ENCODE results near the gene LINS1. TPM values are rescaled to one million over a fixed set of nuclear protein-coding genes. Genes with fewer than 3 reads are reported as not detected.

Gene LINS1
- polyA plus RNA-seq, 6 donors from 2014 or later = 10.2 to 25.3 (median 17.2) TPM

DNA sequence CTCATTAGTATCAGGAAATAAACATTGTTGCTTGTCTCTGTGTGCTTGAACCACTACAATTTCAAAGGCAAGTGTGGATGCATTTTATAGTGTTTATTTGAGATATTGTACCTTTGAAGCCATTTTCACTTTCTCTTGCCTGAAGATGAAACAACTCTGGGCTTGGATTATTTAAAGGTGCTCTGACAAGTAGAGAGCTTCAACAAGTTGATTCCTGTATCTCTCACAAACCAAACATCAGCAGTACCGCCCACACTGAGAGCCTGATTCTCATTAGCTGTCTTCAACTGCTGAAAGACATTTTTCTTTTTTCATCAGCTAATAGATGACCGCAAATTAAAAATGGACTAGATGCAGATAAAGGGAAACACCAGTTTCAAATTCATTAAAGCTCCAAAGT is 72.4 kb downstream of the LINS1 start:
- H3K27me3 Mint-ChIP-seq = peaks cover 22 to 44% (median 43%) of the 10 kb centered on the region in 3 donors
- H3K4me3 Mint-ChIP-seq = no peak overlapping the region
- H3K27ac Mint-ChIP-seq = no peak overlapping the region
- ATAC-seq (ENCODE audit: low read depth in 2 of 2) = no peak
- no peaks in the 10 kb centered on the region for H3K36me3 Mint-ChIP-seq
- DNase-seq = no peak
- no peaks in the 10 kb centered on the region for H3K4me1 Mint-ChIP-seq
- H3K9me3 Mint-ChIP-seq = no peaks in the 10 kb centered on the region

- H3K27ac Mint-ChIP-seq = no peak within 1 kb of the TSS
- H3K4me1 Mint-ChIP-seq = no peaks in the 10 kb centered on the region
- H3K9me3 Mint-ChIP-seq = no peaks in the 10 kb centered on the region
- no peak for DNase-seq
- H3K4me3 Mint-ChIP-seq = no peak within 1 kb of the TSS
- peaks cover 22 to 44% (median 43%) of the 10 kb centered on the region in 3 donors for H3K27me3 Mint-ChIP-seq
- ATAC-seq (ENCODE audit: low read depth in 2 of 2) = no peak
- H3K36me3 Mint-ChIP-seq = no peaks in the 10 kb centered on the region
Observed at GRCh38 chr15:100528833-100529428, 73.1 kb downstream of the LINS1 start, which contains the start of gene CERS3. Gene CERS3, minus strand, starts transcription at chr15:100528950. Its CDS starts 27,101 bp downstream, at chr15:100501849.

DNA sequence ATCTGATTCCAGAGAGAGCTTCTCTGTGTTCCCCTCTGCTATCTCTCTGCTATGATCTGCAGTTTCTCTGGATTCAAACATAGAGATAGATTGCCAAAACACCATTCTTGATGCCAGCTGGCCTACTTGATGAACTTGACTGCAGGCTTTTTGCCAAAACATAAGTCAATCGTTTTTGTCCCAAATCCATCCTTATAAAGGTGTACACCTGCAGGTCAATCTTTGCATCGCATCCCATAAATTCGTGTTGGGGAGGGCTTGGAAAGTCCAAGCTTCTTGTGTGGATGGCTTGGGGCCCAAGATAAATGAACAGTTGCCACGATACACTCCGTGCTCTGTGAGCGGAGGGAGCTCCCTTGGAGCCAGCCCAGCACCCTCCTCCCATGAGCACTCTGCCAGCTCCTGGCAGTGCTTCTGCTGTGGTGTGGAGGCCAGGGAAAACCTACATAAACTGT is 75.9 kb downstream of the LINS1 start:
- peaks cover 0 to 2% (median 0%) of the 10 kb centered on the region in 3 donors for H3K4me1 Mint-ChIP-seq
- H3K36me3 Mint-ChIP-seq = no peaks in the 10 kb centered on the region
- no peak for DNase-seq
- peaks cover 19 to 38% (median 23%) of the 10 kb centered on the region in 3 donors for H3K27me3 Mint-ChIP-seq
- H3K9me3 Mint-ChIP-seq = peaks cover 0 to 10% (median 5%) of the 10 kb centered on the region in 7 donors
- no peak for ATAC-seq (ENCODE audit: low read depth in 2 of 2)
- no peak overlapping the region for H3K27ac Mint-ChIP-seq
- H3K4me3 Mint-ChIP-seq = no peak overlapping the region

GRCh38 chr15:100525436-100525835 is 76.5 kb downstream of the LINS1 start:
- Mint-ChIP-seq H3K36me3 (no peaks in the 10 kb centered on the region), H3K27me3 (peaks cover 17 to 35% (median 17%) of the 10 kb centered on the region in 3 donors), H3K27ac (no peak overlapping the region), H3K4me1 (peaks cover 2 to 7% (median 3%) of the 10 kb centered on the region in 3 donors), H3K4me3 (no peak overlapping the region), H3K9me3 (peaks cover 0 to 10% (median 5%) of the 10 kb centered on the region in 7 donors)
- no peak for ATAC-seq (ENCODE audit: low read depth in 2 of 2)
- no peak for DNase-seq

DNA sequence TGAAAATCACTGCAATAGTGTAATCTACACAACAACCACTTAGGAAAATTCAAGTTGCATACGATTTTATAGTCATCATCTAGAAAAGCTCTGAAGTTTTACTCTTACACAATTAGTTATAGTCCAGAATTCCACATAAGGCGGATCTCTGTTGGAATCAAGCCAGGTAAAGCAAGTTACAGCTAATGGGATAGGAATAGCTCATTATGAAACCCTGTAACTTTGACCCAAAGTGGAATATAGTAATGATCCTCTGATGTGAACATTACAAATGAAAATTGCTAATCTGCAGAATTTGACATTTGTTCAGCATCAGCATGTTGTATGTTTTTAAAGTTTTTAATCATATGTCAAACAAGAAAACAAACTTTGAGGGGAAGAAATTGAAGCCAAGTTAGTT is 77.7 kb downstream of the LINS1 start:
- H3K27me3 Mint-ChIP-seq = peaks cover 12 to 35% (median 14%) of the 10 kb centered on the region in 3 donors
- H3K36me3 Mint-ChIP-seq = no peaks in the 10 kb centered on the region
- H3K27ac Mint-ChIP-seq = no peak overlapping the region
- peaks cover 4 to 14% (median 6%) of the 10 kb centered on the region in 3 donors for H3K4me1 Mint-ChIP-seq
- DNase-seq (no peak), ATAC-seq (ENCODE audit: low read depth in 2 of 2) (no peak)
- peaks cover 0 to 10% (median 5%) of the 10 kb centered on the region in 7 donors for H3K9me3 Mint-ChIP-seq
- no peak overlapping the region for H3K4me3 Mint-ChIP-seq

- H3K36me3 Mint-ChIP-seq = no peaks in the 10 kb centered on the region
- no peak for DNase-seq
- H3K4me3 Mint-ChIP-seq = no peak overlapping the region
- H3K4me1 Mint-ChIP-seq = peaks cover 4 to 14% (median 6%) of the 10 kb centered on the region in 3 donors
- no peak for ATAC-seq (ENCODE audit: low read depth in 2 of 2)
- H3K9me3 Mint-ChIP-seq = peaks cover 0 to 10% (median 5%) of the 10 kb centered on the region in 7 donors
- H3K27me3 Mint-ChIP-seq = peaks cover 21 to 36% (median 22%) of the 10 kb centered on the region in 3 donors
- H3K27ac Mint-ChIP-seq = no peak overlapping the region
Observed at GRCh38 chr15:100521907-100522306, 80.1 kb downstream of the LINS1 start.

DNA sequence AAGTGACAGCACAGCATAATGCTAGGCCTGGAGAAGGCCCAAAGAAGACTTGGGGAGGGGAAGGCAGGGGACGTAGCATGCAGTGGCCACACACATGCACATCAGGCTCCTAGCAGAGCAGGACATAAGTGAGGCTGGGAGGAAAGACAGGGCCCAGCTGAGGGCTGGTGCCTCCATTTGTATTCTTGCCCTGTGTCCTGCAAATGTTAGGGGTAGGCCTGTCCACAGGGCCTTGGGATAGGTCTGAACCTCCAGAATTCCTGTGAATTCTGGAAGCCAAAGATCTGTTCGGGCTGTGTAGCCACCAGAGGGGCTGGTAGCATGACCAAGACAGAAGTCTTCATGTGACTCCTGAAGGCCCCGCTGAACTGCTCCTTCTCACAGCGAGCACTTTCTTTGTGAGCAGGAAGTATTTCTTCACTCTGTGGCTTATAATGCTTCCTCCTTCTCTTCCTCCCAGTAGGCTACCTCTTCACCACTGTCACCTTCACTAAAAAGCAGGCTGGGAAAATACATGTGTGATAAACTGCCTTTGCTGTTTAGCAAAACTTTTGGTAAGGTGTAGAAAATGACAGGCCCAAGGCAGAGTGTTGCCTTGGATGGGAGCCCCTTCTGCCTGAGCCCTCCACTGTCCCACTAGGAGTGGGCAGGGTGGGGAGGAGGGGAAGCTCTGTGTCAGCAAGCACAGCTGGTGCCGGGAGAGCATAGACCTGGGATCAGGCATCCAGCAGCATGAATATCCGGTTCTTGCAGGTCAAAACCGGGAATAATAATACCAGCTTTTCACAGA is 81.7 kb downstream of the LINS1 start:
- no peak for ATAC-seq (ENCODE audit: low read depth in 2 of 2)
- H3K4me1 Mint-ChIP-seq = peaks cover 4 to 14% (median 6%) of the 10 kb centered on the region in 3 donors
- peaks cover 22 to 32% (median 28%) of the 10 kb centered on the region in 3 donors for H3K27me3 Mint-ChIP-seq
- H3K9me3 Mint-ChIP-seq = peaks cover 0 to 10% (median 5%) of the 10 kb centered on the region in 7 donors
- no peaks in the 10 kb centered on the region for H3K36me3 Mint-ChIP-seq
- DNase-seq = no peak
- peak overlapping the region in 1 of 8 donors; percentile 81 for H3K4me3 Mint-ChIP-seq
- peak overlapping the region in 1 of 6 donors; percentile 33 for H3K27ac Mint-ChIP-seq

DNA sequence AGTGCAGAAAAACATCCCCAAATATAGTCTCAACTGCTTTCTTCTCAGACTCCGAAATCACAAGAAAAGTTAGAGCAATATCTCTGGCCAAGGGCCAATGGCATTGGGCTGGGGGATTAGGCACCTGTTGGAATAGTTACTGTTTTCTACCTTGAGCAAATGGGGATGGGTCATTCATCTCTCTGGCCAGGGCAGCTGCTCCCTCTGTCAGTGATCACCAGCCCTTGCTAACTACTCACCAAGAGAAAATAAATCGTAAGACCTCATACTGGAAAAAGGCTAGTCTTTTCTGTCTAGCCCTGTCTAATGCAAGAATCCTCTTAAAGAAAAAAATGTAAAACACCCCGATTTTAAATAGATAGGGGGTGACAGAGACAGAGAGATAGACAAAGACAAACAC is 84.1 kb downstream of the LINS1 start:
- DNase-seq (no peak), ATAC-seq (ENCODE audit: low read depth in 2 of 2) (no peak)
- peaks cover 22 to 40% (median 29%) of the 10 kb centered on the region in 3 donors for H3K27me3 Mint-ChIP-seq
- H3K4me3 Mint-ChIP-seq = peak overlapping the region in 1 of 8 donors; percentile 58
- H3K36me3 Mint-ChIP-seq = no peaks in the 10 kb centered on the region
- H3K27ac Mint-ChIP-seq = peak overlapping the region in 2 of 6 donors; percentile 32 to 67
- peaks cover 4 to 14% (median 6%) of the 10 kb centered on the region in 3 donors for H3K4me1 Mint-ChIP-seq
- H3K9me3 Mint-ChIP-seq = peaks cover 0 to 4% (median 0%) of the 10 kb centered on the region in 7 donors

Other genes starting within 250 kb of the LINS1 start
- under 1 TPM in 1 of 6 donors, not detected in 5; 0.21 TPM for gene CERS3, start 73.2 kb downstream of the LINS1 start, polyA plus RNA-seq (ENCODE audit: low read depth in 6 of 6)
- gene ASB7, start 405 bp upstream of the LINS1 start, polyA plus RNA-seq (ENCODE audit: low read depth in 6 of 6) = 10 to 100 TPM; 11.0 to 17.2 (median 14.1) TPM